NCI-H187 (cell line): ENCODE measurements around the gene PLEKHA5.
"Not testable (repeated sequence)": the region's sequence is repeated elsewhere in the genome, so short reads cannot be mapped to it uniquely, and the experiment has no call there.

ENCODE experiments used
- DNase-seq, 2 experiments: peaks; one replicate each; lab custom pipeline; 2025; lab: John Stamatoyannopoulos, UW

PLEKHA5 gene

GRCh38 chr12:19169222-19169621, 39.7 kb downstream of the PLEKHA5 start:
- DNase-seq, result no peak

- not testable (repeated sequence) for DNase-seq
Measured at GRCh38 chr12:19170286-19170685, 40.8 kb downstream of the PLEKHA5 start.

GRCh38 chr12:19171731-19172130, 42.2 kb downstream of the PLEKHA5 start:
- no peak for DNase-seq

GRCh38 chr12:19177754-19178153, 48.2 kb downstream of the PLEKHA5 start:
- no peak for DNase-seq

- no peak for DNase-seq
Measured at GRCh38 chr12:19179986-19180385, 50.5 kb downstream of the PLEKHA5 start.

- DNase-seq, result no peak
Measured at GRCh38 chr12:19181666-19182426, 52.3 kb downstream of the PLEKHA5 start.

- no peak for DNase-seq
Measured at GRCh38 chr12:19183121-19183838, 53.7 kb downstream of the PLEKHA5 start.

- no peak for DNase-seq
Measured at GRCh38 chr12:19185262-19185929, 55.9 kb downstream of the PLEKHA5 start.

- DNase-seq, result no peak
Measured at GRCh38 chr12:19186722-19187661, 57.5 kb downstream of the PLEKHA5 start.

- DNase-seq, result no peak
Measured at GRCh38 chr12:19189522-19189921, 60.0 kb downstream of the PLEKHA5 start.

- no peak for DNase-seq
Measured at GRCh38 chr12:19190292-19191031, 60.9 kb downstream of the PLEKHA5 start.

- DNase-seq, result no peak
Measured at GRCh38 chr12:19191089-19191488, 61.6 kb downstream of the PLEKHA5 start.

- DNase-seq, result no peak
Measured at GRCh38 chr12:19191563-19191962, 62.0 kb downstream of the PLEKHA5 start.

GRCh38 chr12:19192710-19193109, 63.2 kb downstream of the PLEKHA5 start:
- no peak for DNase-seq

GRCh38 chr12:19194963-19195362, 65.4 kb downstream of the PLEKHA5 start:
- no peak for DNase-seq

- DNase-seq, result no peak
Measured at GRCh38 chr12:19196959-19197630, 67.6 kb downstream of the PLEKHA5 start.

GRCh38 chr12:19198272-19198671, 68.7 kb downstream of the PLEKHA5 start:
- DNase-seq, result no peak

- DNase-seq, result no peak
Measured at GRCh38 chr12:19199332-19199731, 69.8 kb downstream of the PLEKHA5 start.

GRCh38 chr12:19200261-19200660, 70.7 kb downstream of the PLEKHA5 start:
- DNase-seq, result no peak

GRCh38 chr12:19201661-19202060, 72.1 kb downstream of the PLEKHA5 start:
- DNase-seq, result no peak
